HG02623 (cell line): ENCODE data around the gene TULP1.

Experiments
- ATAC-seq: cut with Tn5 transposase; IDR thresholded peaks from one replicate; pipeline ENCODE4 v1.9.1; 2021; ENCODE audit warnings: moderate library complexity; ENCODE audit not compliant: unreplicated experiment

The TULP1 gene

DNA sequence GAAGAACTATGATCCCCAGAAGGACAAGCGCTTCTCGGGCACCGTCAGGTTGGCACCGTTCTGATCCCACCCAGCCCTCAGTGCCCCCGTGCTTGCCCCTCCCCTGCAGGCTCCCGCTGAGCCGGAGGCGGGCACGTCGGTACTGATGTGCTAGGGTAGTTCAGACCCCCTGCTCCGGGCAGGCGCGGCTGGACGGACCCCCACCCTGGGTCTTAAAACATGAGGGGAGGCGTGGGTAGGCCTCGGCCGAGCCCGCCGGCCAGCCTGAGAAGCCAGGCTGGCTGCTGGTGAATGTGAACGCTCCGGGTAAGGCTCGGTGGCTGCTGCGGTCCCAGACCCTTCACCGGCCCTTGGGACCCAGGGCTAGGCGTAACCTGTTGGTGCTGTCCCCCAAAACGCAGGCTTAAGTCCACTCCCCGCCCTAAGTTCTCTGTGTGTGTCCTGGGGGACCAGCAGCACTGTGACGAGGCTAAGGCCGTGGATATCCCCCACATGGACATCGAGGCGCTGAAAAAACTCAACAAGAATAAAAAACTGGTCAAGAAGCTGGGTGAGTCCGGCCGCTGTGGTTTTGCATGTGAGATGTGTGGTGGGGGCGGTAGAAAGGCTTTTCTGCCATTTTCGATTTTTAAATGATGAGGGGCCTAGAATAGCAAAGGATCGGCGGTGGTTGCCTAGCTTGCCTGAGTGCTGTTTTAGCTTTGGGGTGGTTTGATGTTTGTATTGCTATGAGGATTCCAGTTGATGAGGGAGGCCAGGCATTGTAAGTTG lies 43.5 kb downstream of the TULP1 start:
- no peak for ATAC-seq

DNA sequence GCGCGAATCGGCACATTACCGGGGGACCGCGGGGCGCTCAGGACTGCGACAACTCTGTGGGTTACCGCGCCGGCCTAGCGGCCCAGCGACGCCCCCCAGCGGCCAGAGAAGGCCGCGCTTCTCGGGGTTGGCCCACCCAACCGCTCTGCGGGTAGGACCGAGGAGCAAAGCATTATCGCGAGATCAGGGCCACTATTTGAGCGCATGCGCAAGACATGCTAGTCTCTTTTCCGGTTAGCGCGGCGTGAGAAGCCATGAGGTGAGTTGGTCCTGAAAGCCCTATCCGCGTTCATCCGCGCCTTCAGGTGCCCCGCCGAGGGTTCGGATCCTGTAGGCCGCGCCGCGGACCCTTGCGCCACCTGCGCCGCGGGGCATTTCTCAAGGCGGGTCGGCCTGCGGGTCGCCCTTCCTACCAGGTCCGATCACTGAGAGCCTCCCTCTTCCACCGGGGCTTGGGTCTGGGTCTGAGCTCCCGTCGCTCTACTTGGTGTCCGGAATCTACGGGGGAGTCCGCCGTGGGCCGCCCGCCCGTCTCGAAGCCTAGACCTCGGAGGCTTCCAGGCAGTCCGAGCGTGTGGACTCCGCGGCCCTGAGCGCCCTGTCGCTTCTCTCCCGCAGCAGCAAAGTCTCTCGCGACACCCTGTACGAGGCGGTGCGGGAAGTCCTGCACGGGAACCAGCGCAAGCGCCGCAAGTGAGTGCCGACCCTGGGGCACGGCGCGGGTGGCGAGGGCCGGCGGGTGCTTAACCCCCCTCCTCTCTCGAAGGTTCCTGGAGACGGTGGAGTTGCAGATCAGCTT lies 44.3 kb downstream of the TULP1 start, which contains the start of gene RPL10A:
RPL10A (plus strand) TSS at position 221 of the 799 bp plus-strand sequence; CDS start at position 255, 34 bp downstream.
- peak; percentile 80 for ATAC-seq

- ATAC-seq = no peak
These were observed 47.0 kb downstream of the TULP1 start for GRCh38 chr6:35465646-35466045.

GRCh38 chr6:35463292-35463691 lies 49.4 kb downstream of the TULP1 start:
- ATAC-seq = no peak

- ATAC-seq = no peak
These were observed 51.4 kb downstream of the TULP1 start for GRCh38 chr6:35461270-35461669.

GRCh38 chr6:35457907-35458306 lies 54.8 kb downstream of the TULP1 start:
- no peak for ATAC-seq

GRCh38 chr6:35454391-35455110 lies 58.1 kb downstream of the TULP1 start:
- no peak for ATAC-seq

DNA sequence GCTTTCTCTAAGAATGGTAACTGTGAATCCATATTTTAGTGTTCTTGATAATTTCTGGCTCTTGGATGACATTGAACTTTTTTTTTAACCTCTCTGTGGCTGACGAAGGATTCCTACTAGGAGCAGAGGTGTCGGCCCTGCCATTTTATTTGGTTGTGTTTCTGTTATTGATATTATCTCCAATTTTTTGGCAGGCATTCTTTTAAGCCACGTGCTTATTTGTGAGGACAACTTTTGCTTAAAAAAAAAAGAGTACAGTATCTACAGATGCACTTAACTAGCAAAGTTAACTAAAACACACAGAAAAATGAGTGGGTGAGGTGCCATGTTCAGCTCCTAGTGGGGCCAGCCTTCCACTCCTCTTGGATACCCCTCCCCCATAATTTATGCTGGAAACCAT lies 59.5 kb downstream of the TULP1 start:
- no peak for ATAC-seq

DNA sequence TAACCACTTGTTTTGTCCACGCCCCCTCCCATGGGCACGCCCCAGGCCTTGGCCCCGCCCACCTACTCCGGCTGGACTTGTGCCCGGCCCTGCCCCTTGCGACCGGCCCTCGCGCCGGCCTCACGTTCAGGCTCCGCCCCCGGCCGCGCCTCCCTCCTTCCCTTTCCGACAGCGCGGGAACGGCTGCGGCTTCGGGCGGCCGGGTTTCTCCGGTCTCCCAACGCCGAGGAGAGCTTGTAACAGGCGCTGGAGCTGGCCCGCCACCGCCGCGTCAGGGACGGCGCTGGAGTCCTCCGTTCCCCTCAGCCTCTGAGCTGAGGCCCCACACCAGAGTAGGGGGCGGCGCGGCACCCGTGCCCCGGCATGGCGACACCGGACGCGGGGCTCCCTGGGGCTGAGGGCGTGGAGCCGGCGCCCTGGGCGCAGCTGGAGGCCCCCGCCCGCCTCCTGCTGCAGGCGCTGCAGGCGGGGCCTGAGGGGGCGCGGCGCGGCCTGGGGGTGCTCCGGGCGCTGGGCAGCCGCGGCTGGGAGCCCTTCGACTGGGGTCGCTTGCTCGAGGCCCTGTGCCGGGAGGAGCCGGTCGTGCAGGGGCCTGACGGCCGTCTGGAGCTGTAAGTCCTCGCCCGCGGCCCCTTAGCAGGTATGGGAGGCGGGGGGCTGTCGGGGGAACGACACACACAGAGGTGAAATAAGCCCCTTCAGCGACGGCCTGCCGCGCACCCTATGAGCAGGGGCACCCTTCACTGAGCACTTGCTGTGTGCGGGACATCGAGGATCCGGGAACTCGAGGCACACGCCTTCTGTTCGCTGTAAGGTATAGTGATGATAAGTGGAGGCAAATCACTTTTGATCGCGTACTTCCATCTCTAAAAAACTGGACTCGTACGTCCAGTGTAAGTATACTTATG lies 60.3 kb downstream of the TULP1 start, which contains the start of gene FANCE:
FANCE (plus strand) TSS at position 156 of the 908 bp plus-strand sequence; CDS start at position 364, 208 bp downstream.
- ATAC-seq = peak; percentile 94

- no peak for ATAC-seq
These were observed 61.1 kb downstream of the TULP1 start for GRCh38 chr6:35451354-35452182.

GRCh38 chr6:35449287-35449881 lies 63.3 kb downstream of the TULP1 start:
- no peak for ATAC-seq

- no peak for ATAC-seq
These were observed 64.5 kb downstream of the TULP1 start for GRCh38 chr6:35448191-35448590.
